Measurements from ENCODE around the gene DDI1.
"Not testable (repeated sequence)": the region's sequence is repeated elsewhere in the genome, so short reads cannot be mapped to it uniquely, and the experiment has no call there.

DDI1 gene

GRCh38 chr11:104041792-104042191 lies 5.4 kb downstream of the DDI1 start:
- no peak for DNase-seq (ENCODE audit: low read depth in 2 of 2)

- DNase-seq (ENCODE audit: low read depth in 2 of 2), result no peak
Measured at GRCh38 chr11:104043142-104043541, 6.7 kb downstream of the DDI1 start.

DNA sequence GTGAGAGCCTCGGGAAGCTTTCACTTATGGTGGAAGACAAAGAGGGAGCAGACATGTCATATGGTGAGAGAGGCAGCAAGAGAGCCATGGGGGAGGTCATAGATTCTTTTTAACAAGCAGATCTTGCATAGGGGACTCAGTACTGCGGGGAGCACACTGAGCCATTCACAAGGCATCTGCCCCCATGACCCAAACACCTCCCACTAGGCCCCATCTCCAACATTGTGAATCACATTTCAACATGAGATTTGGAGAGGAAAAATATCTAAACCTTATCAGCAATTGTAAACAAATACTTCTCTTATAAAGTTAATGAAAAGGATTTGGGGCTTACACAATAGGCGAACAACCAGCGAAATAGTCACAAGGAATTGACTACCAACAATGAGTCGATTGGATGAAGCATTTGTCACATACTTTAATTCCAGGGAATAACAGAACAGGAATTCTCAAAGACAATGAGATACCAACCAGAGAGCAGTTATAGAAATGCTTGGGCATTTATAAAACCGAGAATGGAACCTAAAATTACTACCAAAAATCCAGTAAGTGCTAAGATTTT lies 7.3 kb downstream of the DDI1 start:
- no peak for DNase-seq (ENCODE audit: low read depth in 2 of 2)

DNA sequence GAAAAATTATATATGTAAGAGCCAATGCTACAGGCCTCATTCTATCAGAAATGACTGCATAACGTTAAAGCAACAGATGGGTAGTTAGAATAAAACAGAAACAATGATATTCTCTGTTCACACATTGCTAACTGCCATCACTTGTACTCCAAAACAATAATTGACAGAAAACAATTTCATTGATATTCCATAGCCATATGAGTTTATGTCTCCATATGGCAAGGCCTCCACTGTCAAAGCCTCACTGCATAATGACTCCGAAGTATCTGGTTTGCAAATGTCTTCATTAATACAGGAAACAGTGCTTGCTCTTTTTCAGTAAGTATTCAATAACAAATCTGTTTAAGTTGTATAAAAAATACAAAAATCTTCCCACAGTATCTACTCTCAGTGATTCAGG lies 9.9 kb downstream of the DDI1 start:
- no peak for DNase-seq (ENCODE audit: low read depth in 2 of 2)

DNA sequence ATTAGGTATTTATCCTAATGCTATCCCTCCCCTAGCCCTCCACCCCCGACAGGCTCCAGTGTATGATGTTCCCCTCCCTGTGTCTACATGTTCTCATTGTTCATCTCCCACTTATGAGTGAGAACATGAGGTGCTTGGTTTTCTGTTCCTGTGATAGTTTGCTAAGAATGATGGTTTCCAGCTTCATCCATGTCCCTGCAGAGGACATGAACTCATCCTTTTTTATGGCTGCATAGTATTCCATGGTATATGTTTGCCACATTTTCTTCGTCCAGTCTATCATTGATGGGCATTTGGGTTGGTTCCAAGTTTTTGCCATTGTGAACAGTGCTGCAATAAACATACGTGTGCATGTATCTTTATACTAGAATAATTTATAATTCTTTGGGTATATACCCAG lies 10.4 kb downstream of the DDI1 start:
- not testable (repeated sequence) for DNase-seq (ENCODE audit: low read depth in 2 of 2)

DNA sequence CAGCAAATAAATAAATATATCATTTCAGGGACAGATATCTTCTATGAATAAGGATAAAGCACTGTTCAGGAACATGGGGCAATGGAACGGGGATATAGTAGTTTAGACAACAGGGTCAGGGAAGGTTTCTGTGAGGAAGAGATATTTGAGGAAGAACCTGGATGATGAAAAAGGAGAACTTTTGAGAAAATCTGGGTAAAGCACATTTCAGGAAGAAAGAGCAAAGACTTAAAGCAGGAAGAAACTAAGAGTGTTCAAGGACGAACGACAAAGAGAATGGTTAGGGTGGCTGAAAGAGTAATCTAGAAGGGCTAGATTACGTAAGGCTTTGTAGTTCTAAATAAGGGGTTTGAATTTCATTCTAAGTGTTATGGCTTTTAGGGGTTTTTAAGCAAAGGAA lies 12.7 kb downstream of the DDI1 start:
- DNase-seq (ENCODE audit: low read depth in 2 of 2), result no peak

DNA sequence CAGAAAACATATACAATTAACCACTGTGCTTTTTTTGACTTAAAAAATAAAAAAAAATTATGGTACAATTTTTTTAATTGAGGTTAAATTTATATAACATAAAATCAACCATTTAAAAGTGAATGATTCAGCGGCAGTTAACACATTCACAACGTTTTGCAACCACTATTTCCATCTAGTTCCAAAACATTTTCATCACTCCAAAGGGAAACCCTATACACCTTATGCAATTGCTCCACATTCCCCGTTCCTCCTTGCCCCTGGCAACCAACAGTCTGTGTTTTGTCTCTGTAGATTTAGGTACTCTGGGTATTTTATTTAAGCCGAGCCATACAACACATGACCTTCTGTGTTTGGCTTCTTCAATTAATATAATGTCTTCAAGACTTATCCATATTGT lies 15.3 kb downstream of the DDI1 start:
- no peak for DNase-seq (ENCODE audit: low read depth in 2 of 2)

DNA sequence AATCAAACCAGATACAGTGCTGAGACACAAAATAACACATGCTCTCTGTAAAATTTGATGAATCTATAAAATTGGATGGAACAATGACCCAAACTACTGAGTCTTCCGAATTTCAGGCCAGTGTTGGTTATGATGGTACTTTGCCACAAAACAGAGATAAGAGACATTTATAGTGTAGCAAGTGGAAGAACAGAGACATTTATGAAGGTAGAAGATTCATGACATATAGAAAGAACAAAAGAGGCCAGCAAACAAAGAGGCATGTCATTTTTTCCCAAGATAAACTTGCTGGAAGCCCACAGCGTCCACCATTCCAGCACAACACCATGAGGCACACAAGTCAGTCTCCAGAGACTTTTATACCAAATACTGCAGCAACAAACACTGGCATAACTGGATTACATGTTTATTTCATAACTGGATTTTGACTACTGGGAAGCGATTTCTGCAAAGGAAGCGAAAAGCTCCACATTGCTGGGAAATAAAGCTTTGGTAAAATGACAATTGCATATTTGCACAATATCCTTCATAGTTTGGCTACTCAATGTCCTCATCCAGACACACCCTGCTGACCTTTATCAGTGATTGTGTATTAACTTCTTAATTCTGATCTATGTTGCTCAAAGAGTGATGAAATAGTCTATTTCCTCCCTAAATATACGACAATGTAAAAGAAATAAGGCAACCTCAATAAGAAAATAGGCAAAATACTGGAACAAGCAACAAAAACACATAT lies 17.5 kb downstream of the DDI1 start:
- DNase-seq (ENCODE audit: low read depth in 2 of 2), result no peak

GRCh38 chr11:104054911-104055529 lies 18.6 kb downstream of the DDI1 start:
- DNase-seq (ENCODE audit: low read depth in 2 of 2), result no peak

DNA sequence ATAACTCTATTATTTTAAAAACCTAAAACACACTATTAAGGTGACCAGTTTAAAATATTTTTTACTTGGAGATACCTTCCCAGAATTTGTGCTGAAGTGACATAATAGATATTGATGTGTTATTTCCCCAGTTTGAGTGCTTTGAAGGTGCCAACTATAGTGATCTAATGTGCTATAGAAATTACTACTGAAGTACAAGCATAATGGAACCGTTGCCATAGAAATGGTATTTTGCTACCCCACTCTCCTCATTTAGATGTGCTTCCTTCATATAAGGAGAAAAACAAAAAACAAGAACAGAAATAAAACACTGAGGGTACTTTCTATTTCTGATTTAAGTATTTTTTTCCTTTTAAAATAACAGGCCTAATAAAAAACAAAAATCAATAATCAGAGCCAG lies 19.2 kb downstream of the DDI1 start:
- DNase-seq (ENCODE audit: low read depth in 2 of 2), result no peak

GRCh38 chr11:104057908-104058307 lies 21.5 kb downstream of the DDI1 start:
- DNase-seq (ENCODE audit: low read depth in 2 of 2), result no peak

DNA sequence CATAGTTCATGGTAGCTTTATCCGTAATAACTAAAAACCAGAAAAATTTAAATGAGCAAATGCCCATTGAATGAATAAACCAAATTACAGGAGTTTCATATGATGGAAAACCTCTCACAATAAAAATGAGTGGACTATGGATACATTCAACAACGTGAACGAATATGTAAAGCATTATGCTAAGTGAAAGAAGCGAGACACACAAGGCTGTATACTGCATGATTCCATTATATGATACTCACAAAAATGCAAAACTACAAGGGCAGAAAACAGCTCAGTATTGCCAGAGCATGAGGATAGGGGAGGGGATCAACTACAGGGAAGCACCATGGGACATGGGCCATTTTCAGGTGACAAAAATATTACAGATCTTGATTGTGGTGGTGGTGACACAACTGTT lies 22.2 kb downstream of the DDI1 start:
- no peak for DNase-seq (ENCODE audit: low read depth in 2 of 2)

DNA sequence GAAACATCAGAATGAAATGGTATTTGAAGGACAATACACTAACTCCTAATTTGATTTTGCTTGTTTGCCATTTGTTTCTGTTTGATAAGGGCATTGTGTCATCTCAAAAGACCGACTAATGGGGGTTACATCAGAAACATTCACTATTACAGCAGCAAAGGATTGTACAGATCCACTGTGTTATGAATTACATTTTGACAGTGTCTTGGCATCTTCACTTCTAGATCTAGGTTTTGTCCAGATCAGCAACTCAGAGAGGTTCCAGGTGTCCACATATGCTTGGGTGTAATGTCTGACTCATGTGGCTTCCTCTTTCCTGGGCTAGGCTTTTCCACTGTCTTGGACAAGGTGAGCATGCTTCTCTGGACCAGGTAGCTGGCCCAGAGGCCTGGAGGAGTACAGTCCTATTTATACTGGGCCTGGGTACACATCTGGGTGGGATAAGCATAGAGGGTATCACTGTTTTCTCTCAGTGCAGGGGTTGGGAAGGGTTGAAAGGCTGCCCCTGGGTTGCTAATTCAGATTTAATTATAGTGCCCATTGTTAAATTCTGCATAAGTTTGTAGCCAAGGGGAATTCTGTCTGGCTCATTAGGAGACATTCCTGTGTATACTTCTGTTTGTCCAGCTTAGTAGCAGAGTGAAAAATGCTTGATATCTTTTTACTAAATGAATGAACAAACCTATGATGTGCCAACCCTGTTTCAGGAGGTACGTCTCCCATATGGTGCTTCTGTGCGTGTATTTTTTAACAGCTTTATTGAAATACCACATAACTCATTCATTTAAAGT lies 23.8 kb downstream of the DDI1 start:
- DNase-seq (ENCODE audit: low read depth in 2 of 2), result no peak

DNA sequence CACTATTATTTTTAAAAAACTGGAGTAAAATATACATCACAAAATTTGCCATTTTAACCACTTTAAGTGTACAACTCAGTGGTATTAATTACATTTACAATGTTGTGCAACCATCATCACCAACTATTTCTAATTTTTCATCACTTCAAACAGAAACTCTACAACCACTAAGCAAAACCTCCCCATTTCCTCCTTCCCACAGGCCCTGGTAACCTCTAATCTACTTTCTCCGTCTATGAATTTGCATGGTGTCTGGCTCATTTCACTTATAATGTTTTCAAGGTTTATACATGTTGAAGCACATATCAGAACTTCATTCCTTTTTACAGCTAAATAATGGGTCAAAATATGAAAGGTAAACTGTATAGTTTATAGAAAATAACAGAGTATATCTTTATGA lies 24.4 kb downstream of the DDI1 start:
- DNase-seq (ENCODE audit: low read depth in 2 of 2), result no peak

GRCh38 chr11:104061853-104062521 lies 25.5 kb downstream of the DDI1 start:
- no peak for DNase-seq (ENCODE audit: low read depth in 2 of 2)

DNA sequence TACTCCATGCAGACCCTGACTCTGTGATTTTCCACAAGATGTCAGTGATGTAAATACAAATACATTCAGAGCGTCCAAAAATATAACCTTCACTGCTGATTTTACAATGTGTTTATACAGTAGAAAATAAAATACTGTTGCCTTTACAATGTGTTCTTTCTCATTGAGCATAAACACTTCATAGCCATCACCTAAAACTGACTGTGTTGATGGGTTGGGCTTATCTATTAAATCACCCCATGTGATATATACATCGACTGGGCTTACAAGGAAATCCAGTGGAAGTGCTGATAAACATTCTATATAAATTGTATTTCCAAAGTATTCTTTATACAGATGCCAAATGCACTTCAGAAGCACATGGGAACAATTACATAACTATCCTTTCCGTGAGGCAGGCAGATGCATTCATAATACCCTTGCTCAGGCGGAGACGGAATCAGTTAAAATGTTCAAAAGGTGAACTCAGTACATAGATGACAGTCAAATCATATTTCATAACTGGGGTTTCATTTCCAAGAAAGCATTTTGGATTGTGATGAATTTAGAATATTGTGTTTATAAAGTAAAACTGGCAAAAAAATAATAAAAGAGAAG lies 27.7 kb downstream of the DDI1 start:
- no peak for DNase-seq (ENCODE audit: low read depth in 2 of 2)

- DNase-seq (ENCODE audit: low read depth in 2 of 2), result no peak
Measured at GRCh38 chr11:104067534-104067933, 31.1 kb downstream of the DDI1 start.

DNA sequence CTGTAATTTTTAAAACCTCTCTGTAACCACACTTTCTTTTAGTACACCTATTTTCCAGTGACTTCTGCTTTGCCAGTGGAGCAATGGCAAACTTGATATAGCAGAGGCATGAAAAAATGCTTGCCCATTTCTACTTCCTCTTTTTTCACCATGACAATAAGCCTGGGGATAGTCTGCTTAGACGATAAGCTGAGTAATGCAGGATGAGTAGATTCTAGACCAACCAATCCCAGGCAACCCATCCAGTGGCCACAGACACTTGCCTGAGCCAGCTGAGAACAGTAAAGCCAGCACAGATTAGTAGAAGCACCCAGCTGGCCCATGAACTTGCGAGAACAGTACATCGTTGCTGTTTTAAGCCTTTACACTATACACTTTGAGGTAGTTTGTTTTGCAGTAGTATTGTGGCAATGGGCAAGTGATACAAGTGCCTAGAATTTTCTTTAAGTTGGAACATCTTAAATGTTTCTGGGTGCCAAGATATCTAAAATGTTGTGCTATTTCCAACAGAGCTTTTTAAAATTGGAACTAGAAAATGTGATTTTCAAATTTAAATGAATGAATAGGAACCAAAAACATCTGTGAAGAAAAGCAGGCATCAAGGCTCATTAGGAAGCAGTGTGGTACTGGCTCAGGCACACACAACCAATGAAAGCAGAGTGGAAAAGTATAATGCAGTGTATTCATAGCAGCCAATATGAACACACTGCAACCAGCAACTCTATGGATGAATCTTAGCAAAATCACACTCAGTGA lies 37.7 kb downstream of the DDI1 start:
- DNase-seq (ENCODE audit: low read depth in 2 of 2), result no peak

DNA sequence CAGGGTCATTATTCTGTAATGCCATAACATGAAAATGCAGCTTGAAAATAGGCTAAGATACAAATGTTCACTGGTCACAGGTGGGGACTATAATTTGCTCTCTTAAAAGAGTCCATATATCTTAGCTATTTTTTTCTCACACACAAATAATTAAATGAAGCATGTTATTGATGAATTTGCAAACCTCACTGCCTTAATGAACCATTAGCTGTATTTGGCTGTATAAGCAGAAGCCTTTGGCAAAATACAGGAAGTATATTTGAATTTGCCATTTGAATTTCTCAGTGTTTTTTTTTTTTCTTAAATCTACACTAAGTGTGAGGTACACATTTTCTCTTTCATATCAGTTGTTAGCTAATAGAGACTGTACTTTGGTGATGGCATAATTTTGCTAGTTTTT lies 38.7 kb downstream of the DDI1 start:
- DNase-seq (ENCODE audit: low read depth in 2 of 2), result no peak

DNA sequence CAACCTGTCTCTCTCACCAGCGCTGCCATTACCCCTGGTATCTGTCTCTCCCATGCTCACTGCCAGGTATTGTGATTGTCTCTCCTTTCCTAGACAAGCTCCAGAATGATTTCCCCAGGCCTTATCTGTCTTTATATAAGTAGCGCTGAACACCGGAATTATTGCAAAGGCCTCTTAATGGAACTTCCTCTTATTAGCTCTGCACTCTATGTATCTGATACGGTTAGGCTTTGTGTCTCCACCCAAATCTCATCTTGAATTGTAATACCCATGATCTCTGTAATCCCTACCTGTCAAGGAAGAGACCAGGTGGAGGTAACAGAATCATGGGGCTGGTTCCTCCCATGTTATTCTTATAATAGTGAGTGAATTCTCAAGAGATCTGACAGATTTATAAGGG lies 39.3 kb downstream of the DDI1 start:
- no peak for DNase-seq (ENCODE audit: low read depth in 2 of 2)

DNA sequence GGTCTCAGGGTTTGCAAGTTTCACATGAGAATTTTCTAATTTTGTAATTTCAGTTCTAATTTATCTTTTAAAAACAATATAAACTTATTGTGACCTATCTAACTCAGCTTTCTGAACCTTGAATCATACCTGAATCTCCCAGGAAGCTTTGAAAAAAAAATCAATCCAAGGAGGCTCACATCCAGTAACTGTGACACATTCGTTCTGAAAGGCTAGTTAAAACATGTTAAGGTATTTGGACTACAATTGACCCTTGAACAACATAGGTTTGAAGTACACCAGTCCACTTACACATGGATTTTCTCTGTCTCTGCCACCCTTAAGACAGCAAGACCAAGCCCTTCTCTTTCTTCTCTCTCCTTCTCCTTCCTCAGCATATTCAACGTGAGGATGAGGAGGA lies 40.0 kb downstream of the DDI1 start:
- DNase-seq (ENCODE audit: low read depth in 2 of 2), result no peak
